ENCODE results near the gene SMC1A. TPM values are rescaled to one million over a fixed set of nuclear protein-coding genes. Genes with fewer than 3 reads are reported as not detected.

Gene SMC1A
- total RNA-seq, 1 donor from 2014 or later = 56.7 TPM

DNA sequence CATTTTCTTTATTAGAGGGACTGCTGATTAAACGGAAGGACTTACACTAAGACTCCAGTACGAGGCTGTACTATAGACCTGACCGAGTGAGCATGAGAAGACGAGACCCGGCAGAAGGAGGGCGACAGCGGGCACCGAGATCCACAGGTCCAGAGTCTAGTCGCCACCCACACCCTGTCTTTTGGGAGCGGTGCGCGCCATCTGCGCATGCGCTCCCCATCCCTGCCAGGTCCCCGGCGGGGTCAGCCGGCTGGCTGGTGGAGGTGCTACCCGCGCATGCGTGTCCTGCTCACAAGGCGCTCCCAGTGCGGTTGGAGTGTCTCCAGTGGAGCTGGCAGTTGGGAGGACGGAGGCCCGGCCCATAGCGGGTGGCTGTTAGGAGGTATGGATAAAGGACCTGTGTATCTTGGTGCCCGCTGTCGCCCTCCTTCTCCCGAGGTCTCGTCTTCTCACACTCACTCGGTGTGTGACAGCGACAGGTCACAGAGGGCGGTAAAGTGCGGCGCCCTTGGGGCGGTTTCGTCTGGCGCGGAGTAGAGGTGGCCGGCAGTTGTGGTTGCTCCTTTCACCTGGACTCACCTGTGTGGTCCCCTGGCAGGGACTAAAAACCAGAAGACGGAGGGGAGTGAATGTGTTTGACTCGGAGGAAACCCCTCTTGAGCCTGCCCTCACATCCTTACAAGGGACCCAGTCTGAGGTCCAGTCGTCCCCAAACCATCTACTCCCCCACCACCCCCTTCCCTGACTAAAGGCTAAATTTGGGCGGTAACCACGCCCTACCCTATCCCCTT lies 19.3 kb upstream of the SMC1A start:
- DNase-seq (ENCODE audit: extremely low spot score, unreplicated experiment) = peak; percentile 92

DNA sequence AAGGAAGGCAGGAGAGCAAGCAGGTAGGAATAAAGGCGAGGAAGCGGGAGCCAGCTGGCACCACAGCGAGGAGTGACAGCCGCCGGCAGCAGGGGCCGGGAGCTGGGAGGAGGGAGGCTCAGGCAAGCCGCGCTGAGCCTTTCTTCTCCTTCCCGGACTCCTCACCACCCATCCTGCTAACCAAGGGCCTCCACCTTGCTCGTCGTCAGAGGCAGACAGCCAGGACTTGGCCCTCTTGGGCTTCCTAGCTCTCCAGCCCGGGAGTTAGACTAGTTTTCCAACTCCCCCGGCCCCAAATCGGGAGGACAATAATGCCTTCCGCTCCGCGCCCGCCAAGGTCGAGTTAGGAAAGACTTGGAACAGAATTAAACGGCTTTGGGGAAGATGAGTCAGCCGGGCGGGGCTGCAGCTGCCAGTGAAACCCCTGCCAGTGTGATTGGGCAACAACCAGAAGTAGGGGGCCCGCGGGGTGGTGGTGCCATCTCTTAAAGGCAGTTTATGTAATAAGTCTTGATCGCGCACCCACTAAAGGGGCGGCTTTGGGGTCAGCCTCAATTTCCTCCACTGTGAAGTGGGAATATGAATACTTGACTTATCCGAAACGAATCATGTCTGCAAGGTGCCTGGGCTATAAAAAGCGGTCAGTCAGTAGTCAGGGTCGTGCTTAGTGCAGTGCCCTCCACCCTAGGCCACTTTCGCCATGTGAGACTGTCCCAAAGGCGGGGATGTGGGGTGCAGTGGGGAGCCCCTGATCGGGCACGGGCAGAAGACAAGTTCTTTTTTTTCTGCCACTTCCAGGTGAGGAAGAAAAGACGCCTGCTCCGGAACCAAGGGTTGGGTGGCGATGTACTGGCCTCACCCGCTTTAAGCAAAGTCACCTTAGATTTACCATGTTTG lies 18.4 kb upstream of the SMC1A start:
- H3K4me3 Mint-ChIP-seq (ENCODE audit: unreplicated experiment) = peak overlapping the region; percentile 70
- no peak for DNase-seq (ENCODE audit: extremely low spot score, unreplicated experiment)
- H3K9me3 Mint-ChIP-seq (ENCODE audit: unreplicated experiment) = peaks cover 11% of the 10 kb centered on the region
- H3K27ac Mint-ChIP-seq (ENCODE audit: unreplicated experiment) = peak overlapping the region; percentile 84
- TF ChIP-seq, protein P1, sequence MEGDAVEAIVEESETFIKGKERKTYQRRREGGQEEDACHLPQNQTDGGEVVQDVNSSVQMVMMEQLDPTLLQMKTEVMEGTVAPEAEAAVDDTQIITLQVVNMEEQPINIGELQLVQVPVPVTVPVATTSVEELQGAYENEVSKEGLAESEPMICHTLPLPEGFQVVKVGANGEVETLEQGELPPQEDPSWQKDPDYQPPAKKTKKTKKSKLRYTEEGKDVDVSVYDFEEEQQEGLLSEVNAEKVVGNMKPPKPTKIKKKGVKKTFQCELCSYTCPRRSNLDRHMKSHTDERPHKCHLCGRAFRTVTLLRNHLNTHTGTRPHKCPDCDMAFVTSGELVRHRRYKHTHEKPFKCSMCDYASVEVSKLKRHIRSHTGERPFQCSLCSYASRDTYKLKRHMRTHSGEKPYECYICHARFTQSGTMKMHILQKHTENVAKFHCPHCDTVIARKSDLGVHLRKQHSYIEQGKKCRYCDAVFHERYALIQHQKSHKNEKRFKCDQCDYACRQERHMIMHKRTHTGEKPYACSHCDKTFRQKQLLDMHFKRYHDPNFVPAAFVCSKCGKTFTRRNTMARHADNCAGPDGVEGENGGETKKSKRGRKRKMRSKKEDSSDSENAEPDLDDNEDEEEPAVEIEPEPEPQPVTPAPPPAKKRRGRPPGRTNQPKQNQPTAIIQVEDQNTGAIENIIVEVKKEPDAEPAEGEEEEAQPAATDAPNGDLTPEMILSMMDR (IDR thresholded peaks at IDR 0.05) = no peak
- peaks cover 15% of the 10 kb centered on the region for H3K4me1 Mint-ChIP-seq (ENCODE audit: unreplicated experiment)
- no peaks in the 10 kb centered on the region for H3K36me3 Mint-ChIP-seq (ENCODE audit: unreplicated experiment)
- peaks cover 4% of the 10 kb centered on the region for H3K27me3 Mint-ChIP-seq (ENCODE audit: unreplicated experiment)

More for the DNA sequence above, 19.3 kb upstream of the SMC1A start:
- Mint-ChIP-seq H3K27me3 (ENCODE audit: unreplicated experiment) (peaks cover 4% of the 10 kb centered on the region), H3K36me3 (ENCODE audit: unreplicated experiment) (no peaks in the 10 kb centered on the region), H3K4me3 (ENCODE audit: unreplicated experiment) (peak overlapping the region; percentile 70), H3K4me1 (ENCODE audit: unreplicated experiment) (peaks cover 15% of the 10 kb centered on the region), H3K27ac (ENCODE audit: unreplicated experiment) (peak overlapping the region; percentile 52), H3K9me3 (ENCODE audit: unreplicated experiment) (peaks cover 11% of the 10 kb centered on the region)
- TF ChIP-seq, protein P1 (IDR thresholded peaks at IDR 0.05) = no peak

DNA sequence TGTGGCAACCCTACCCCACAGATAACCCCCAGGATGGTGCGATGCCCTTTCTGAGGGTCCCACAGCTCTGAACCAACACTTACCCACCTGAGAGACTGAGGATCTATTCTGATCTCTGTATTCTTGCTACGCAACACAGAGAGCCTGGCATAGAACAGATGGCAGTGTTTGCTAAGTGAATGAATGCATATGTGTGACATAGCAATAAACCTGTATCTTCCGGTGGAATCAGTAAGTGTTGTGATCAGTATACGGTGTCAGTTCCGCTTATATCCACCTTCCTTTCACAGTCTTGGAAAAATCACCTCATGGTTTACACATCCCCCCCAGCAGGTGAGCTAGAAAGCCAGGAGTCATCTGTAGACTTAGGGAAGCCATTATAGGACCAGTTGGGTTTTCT lies 17.6 kb upstream of the SMC1A start:
- Mint-ChIP-seq H3K27ac (ENCODE audit: unreplicated experiment) (peak overlapping the region; percentile 84), H3K4me1 (ENCODE audit: unreplicated experiment) (peaks cover 15% of the 10 kb centered on the region), H3K9me3 (ENCODE audit: unreplicated experiment) (peaks cover 16% of the 10 kb centered on the region), H3K27me3 (ENCODE audit: unreplicated experiment) (peaks cover 4% of the 10 kb centered on the region), H3K36me3 (ENCODE audit: unreplicated experiment) (no peaks in the 10 kb centered on the region), H3K4me3 (ENCODE audit: unreplicated experiment) (peak overlapping the region; percentile 63)
- TF ChIP-seq, protein P1 (IDR thresholded peaks at IDR 0.05) = no peak
- DNase-seq (ENCODE audit: extremely low spot score, unreplicated experiment) = no peak

DNA sequence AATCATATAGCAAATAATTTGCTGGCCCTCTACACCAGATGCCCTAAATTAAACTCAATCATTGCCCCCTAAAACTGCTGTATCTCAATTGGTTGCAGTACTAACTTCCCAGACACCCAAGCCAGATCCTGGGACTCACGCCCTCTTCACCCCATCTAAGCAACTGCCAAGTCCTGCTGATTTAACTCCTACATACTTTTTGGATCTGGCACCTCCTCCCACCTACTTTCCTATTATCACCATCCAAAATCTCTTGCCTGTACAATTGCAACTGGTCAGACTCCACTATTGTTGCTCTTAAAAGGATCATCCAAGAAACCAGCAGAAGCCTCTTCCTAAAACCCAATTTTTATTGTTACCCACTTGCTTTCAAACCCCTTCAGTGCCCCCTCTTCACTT lies 16.4 kb upstream of the SMC1A start:
- H3K4me3 Mint-ChIP-seq (ENCODE audit: unreplicated experiment) = no peak overlapping the region

More for the DNA sequence above, 16.4 kb upstream of the SMC1A start:
- H3K27ac Mint-ChIP-seq (ENCODE audit: unreplicated experiment) = no peak overlapping the region
- peaks cover 4% of the 10 kb centered on the region for H3K27me3 Mint-ChIP-seq (ENCODE audit: unreplicated experiment)
- peaks cover 16% of the 10 kb centered on the region for H3K9me3 Mint-ChIP-seq (ENCODE audit: unreplicated experiment)
- H3K36me3 Mint-ChIP-seq (ENCODE audit: unreplicated experiment) = no peaks in the 10 kb centered on the region
- TF ChIP-seq, protein P1 (IDR thresholded peaks at IDR 0.05) = no peak
- H3K4me1 Mint-ChIP-seq (ENCODE audit: unreplicated experiment) = peaks cover 20% of the 10 kb centered on the region
- no peak for DNase-seq (ENCODE audit: extremely low spot score, unreplicated experiment)
